Measurements from ENCODE around the gene TAC4. TPM values are rescaled to one million over a fixed set of nuclear protein-coding genes. Genes with fewer than 3 reads are reported as not detected.
A peak's percentile ranks its signal among the peaks of the same experiment; 100 is the strongest.

The TAC4 gene
- total and polyA plus RNA-seq, 4 experiments from 2014 or later, result not detected

DNA sequence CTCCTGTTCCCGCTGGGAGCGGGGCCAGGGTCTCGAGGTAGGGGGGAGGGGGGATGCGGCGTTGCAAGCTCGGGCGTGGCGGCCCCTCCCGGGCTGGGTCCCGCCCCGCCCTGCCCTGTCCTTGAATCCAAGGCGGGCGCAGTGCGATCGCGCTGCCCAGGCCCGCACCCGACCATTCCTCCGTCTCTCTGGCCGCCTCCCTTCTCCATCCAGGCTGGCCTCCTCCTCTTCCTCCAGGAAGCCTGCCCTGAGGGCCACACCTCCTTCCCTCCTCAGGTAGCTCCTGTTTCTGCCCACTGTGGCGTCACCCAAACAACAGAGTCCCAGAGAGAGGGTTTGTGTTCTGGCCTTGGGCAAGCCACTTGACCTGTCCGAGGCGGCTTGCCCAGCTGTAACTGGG lies 43.0 kb upstream of the TAC4 start:
- Mint-ChIP-seq H3K4me1 (no peaks in the 10 kb centered on the region), H3K27me3 (peaks cover 33 to 52% of the 10 kb centered on the region in 2 donors), H3K27ac (no peak overlapping the region), H3K36me3 (no peaks in the 10 kb centered on the region), H3K4me3 (no peak overlapping the region), H3K9me3 (no peaks in the 10 kb centered on the region)
- Histone ChIP-seq H3K9me3 (ENCODE audit: control insufficient read depth in 1 of 2, low read length in 2 of 2) (no peaks in the 10 kb centered on the region), H3K36me3 (ENCODE audit: insufficient read depth, low read length) (no peaks in the 10 kb centered on the region), H3K27ac (ENCODE audit: low read depth, low read length) (no peak overlapping the region), H3K27me3 (ENCODE audit: insufficient read depth, low read length) (peaks cover 14% of the 10 kb centered on the region), H3K4me1 (ENCODE audit: insufficient read depth, low read length) (no peaks in the 10 kb centered on the region), H3K4me3 (ENCODE audit: low read length in 2 of 2) (no peak overlapping the region)
- no peak for DNase-seq
- CTCF ChIA-PET (ENCODE audit: partially characterized antibody), result interaction anchor here (1.8 to 2.1 kb wide), 2 partner anchors 61 to 107 kb away, joined by 5 to 6 read pairs; no protein-coding TSS in a partner anchor
- POLR2A ChIA-PET (ENCODE audit: partially characterized antibody), result no interaction called here
- intact Hi-C loops (cut with micrococcal nuclease), result no loop called here

DNA sequence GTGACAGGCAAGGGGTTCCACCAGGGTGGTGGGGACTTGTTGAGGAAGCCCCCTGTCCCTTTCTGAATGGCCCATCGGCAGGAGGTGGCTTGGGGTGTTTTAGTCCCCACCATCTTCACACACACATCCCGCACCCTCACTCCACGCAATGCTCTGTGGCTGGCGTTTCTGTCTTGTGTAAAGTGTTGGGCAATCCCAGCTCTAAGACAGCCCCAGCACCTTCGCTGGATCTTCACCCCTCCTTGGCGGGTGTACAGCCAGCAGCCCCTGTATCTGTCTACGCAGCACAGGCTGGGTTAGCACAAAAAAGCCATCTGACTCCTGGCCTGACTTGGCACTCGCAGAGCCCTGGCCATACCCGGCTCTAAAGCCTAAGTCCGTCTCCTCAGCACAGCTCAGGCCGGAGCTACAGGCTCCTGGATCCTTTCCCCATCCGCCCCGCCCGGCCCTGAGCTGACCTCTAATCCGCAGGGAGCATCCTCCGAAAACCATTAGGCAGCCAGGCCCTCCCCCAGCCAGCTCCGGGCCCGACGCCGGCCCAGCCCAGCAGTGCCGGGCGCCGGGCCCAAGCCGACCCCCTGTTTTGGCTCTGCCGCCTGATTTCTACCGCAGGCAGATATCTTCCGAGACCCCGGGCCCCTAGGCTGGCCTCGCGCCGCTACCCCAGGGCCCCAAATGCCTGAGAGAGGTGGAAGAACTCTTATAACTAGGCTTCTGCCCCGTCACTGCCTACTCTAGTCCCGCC lies 42.4 kb upstream of the TAC4 start:
- H3K4me1 Mint-ChIP-seq, result no peaks in the 10 kb centered on the region
- no peaks in the 10 kb centered on the region for H3K9me3 Mint-ChIP-seq
- Histone ChIP-seq H3K36me3 (ENCODE audit: insufficient read depth, low read length) (no peaks in the 10 kb centered on the region), H3K27ac (ENCODE audit: low read depth, low read length) (no peak overlapping the region), H3K4me1 (ENCODE audit: insufficient read depth, low read length) (no peaks in the 10 kb centered on the region), H3K9me3 (ENCODE audit: control insufficient read depth in 1 of 2, low read length in 2 of 2) (no peaks in the 10 kb centered on the region), H3K27me3 (ENCODE audit: insufficient read depth, low read length) (peaks cover 14% of the 10 kb centered on the region), H3K4me3 (ENCODE audit: low read length in 2 of 2) (no peak overlapping the region)
- ChIA-PET CTCF (ENCODE audit: partially characterized antibody) (interaction anchor here (1.8 to 2.1 kb wide), 2 partner anchors 62 to 107 kb away, joined by 5 to 6 read pairs; no protein-coding TSS in a partner anchor), POLR2A (ENCODE audit: partially characterized antibody) (no interaction called here)
- H3K27ac Mint-ChIP-seq, result no peak overlapping the region
- H3K4me3 Mint-ChIP-seq, result no peak overlapping the region
- no peaks in the 10 kb centered on the region for H3K36me3 Mint-ChIP-seq
- no peak for DNase-seq
- peaks cover 35 to 50% of the 10 kb centered on the region in 2 donors for H3K27me3 Mint-ChIP-seq
- intact Hi-C loops (cut with micrococcal nuclease), result no loop called here

DNA sequence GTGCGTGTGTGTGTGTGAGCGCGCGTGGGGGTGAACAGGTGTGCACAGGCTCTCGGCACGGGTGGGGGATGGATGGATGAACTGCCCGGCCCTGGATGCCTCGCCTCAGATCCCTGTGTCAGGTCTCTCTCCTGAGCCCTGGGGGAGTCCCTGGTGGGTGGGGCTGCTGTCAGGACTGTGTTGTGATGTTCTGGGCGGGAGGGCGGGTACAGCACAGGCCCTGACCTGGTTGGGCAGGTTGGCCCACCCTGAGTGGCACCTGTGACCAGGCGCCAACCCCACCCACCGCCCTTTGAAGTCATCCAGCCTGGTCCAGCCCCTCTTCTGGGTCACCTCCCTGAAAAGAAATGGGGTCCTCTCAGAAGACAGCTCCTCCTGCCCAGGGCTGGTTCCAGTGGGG lies 41.6 kb upstream of the TAC4 start:
- Histone ChIP-seq H3K4me3 (ENCODE audit: low read length in 2 of 2) (no peak overlapping the region), H3K9me3 (ENCODE audit: control insufficient read depth in 1 of 2, low read length in 2 of 2) (no peaks in the 10 kb centered on the region), H3K27ac (ENCODE audit: low read depth, low read length) (no peak overlapping the region), H3K36me3 (ENCODE audit: insufficient read depth, low read length) (no peaks in the 10 kb centered on the region), H3K4me1 (ENCODE audit: insufficient read depth, low read length) (no peaks in the 10 kb centered on the region), H3K27me3 (ENCODE audit: insufficient read depth, low read length) (peaks cover 14% of the 10 kb centered on the region)
- Mint-ChIP-seq H3K9me3 (no peaks in the 10 kb centered on the region), H3K4me3 (no peak overlapping the region), H3K27me3 (peaks cover 31 to 46% of the 10 kb centered on the region in 2 donors), H3K27ac (no peak overlapping the region), H3K4me1 (no peaks in the 10 kb centered on the region), H3K36me3 (no peaks in the 10 kb centered on the region)
- intact Hi-C loops (cut with micrococcal nuclease), result no loop called here
- POLR2A ChIA-PET (ENCODE audit: partially characterized antibody), result no interaction called here
- CTCF ChIA-PET (ENCODE audit: partially characterized antibody), result interaction anchor here (1.8 to 2.1 kb wide), 2 partner anchors 63 to 108 kb away, joined by 5 to 6 read pairs; no protein-coding TSS in a partner anchor
- no peak for DNase-seq

DNA sequence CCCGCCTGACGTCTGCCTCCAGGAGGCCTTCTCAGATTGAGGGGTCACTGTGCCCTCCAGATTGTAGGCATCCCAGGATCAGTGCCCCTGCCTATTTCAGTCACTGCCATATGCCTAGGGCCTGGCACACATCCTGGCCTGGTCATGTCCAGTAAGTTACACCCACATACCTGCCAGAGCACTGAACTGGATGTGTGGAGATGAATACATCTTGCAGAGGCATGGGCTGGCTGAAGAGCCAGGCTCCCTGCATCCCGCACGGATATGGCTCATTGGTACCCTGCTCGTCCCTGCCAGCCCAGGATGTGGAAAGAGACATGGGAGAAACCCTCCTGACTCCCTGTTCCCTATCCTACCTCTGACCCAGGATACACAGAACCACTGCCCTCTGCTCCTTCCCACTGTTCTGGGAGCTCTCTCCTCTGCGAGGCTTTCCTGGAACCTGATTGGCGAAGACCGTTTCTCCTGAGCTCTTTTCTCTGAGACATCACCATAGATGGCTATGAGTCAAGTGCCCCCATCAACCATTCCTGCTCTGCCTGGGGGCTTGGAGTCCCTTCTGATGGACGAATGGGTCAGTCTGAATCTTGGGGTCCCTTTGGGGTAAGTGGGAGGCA lies 40.0 kb upstream of the TAC4 start:
- intact Hi-C loops (cut with micrococcal nuclease), result no loop called here
- H3K27me3 Mint-ChIP-seq, result peaks cover 30 to 43% of the 10 kb centered on the region in 2 donors
- no peaks in the 10 kb centered on the region for H3K9me3 ChIP-seq (ENCODE audit: control insufficient read depth in 1 of 2, low read length in 2 of 2)
- peaks cover 7% of the 10 kb centered on the region for H3K27me3 ChIP-seq (ENCODE audit: insufficient read depth, low read length)
- no peak overlapping the region for H3K27ac ChIP-seq (ENCODE audit: low read depth, low read length)
- no peaks in the 10 kb centered on the region for H3K4me1 ChIP-seq (ENCODE audit: insufficient read depth, low read length)
- no peaks in the 10 kb centered on the region for H3K4me1 Mint-ChIP-seq
- H3K4me3 Mint-ChIP-seq, result peak overlapping the region in 1 of 8 donors; percentile 16
- ChIA-PET POLR2A (ENCODE audit: partially characterized antibody) (no interaction called here), CTCF (ENCODE audit: partially characterized antibody) (interaction anchor here (1.1 kb wide), 1 partner anchor 109 kb away, joined by 4 read pairs; no protein-coding TSS in a partner anchor)
- no peaks in the 10 kb centered on the region for H3K36me3 Mint-ChIP-seq
- no peak overlapping the region for H3K4me3 ChIP-seq (ENCODE audit: low read length in 2 of 2)
- DNase-seq, result no peak
- H3K9me3 Mint-ChIP-seq, result no peaks in the 10 kb centered on the region
- no peak overlapping the region for H3K27ac Mint-ChIP-seq
- H3K36me3 ChIP-seq (ENCODE audit: insufficient read depth, low read length), result no peaks in the 10 kb centered on the region

DNA sequence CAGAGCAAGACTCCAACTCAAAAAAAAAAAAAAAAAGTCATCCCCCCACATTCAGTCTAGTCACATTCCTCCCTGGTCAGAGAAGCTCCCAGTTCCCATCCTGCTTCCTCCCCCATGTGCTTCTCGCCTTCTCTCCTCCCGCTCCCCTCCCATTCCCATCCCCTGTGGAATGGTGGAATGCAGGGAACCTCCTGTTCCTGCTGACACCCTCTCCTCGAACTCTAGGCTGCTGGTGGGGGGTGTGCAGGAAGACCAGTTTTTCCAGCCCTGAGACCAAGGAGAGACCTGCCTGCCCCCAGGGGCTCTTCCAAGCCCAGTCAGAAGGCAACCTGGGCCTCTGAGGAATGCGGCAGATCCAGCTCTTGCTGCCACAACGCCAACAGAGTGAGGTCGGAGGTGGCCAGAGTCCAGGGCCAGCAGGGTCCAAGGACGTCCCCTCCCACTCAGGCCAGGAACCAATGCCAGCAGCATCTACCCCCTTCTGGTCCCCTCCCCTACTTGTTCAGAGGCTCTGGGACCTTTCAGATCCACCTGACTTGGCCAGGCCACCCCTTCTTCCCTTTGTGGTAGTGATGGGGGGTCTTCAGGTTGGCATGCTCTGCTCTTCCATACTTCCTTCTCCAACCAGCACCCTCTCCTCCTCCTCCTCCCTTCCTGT lies 39.3 kb upstream of the TAC4 start:
- ChIA-PET CTCF (ENCODE audit: partially characterized antibody) (interaction anchor here (0.6 to 3.4 kb wide), 3 partner anchors 11 to 110 kb away, joined by 3 to 21 read pairs (median 4); partner anchors contain the start of gene DLX3), POLR2A (ENCODE audit: partially characterized antibody) (no interaction called here)
- no peaks in the 10 kb centered on the region for H3K36me3 Mint-ChIP-seq
- intact Hi-C loops (cut with micrococcal nuclease), result no loop called here
- H3K9me3 Mint-ChIP-seq, result no peaks in the 10 kb centered on the region
- Histone ChIP-seq H3K27ac (ENCODE audit: low read depth, low read length) (no peak overlapping the region), H3K27me3 (ENCODE audit: insufficient read depth, low read length) (peaks cover 7% of the 10 kb centered on the region), H3K36me3 (ENCODE audit: insufficient read depth, low read length) (no peaks in the 10 kb centered on the region), H3K9me3 (ENCODE audit: control insufficient read depth in 1 of 2, low read length in 2 of 2) (no peaks in the 10 kb centered on the region), H3K4me1 (ENCODE audit: insufficient read depth, low read length) (no peaks in the 10 kb centered on the region), H3K4me3 (ENCODE audit: low read length in 2 of 2) (no peak overlapping the region)
- no peak for DNase-seq
- H3K4me3 Mint-ChIP-seq, result no peak overlapping the region
- H3K27ac Mint-ChIP-seq, result no peak overlapping the region
- peaks cover 30 to 45% of the 10 kb centered on the region in 2 donors for H3K27me3 Mint-ChIP-seq
- H3K4me1 Mint-ChIP-seq, result no peaks in the 10 kb centered on the region

DNA sequence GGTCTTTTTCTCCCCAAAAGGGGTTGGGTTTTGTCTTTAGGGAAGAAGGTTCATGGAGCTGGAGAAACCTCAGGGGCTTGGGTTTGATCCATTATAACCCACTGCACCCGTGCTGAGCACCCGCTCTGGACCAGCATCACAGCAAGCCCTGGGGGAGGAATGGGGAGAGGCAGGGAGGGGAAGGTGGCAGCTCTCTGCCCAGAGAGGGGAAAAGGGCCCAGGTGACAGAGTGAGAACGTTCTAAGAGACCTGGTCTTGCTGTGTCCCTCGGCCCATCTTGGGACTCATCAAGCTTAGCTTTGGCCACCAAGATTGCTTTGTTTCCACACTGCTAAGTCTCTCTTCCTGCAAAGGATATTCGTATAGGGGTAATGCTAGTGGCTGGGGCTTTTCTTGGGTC lies 38.2 kb upstream of the TAC4 start:
- CTCF ChIA-PET (ENCODE audit: partially characterized antibody), result interaction anchor here (1.2 to 3.4 kb wide), 2 partner anchors 10 to 111 kb away, joined by 4 to 21 read pairs; no protein-coding TSS in a partner anchor
- POLR2A ChIA-PET (ENCODE audit: partially characterized antibody), result no interaction called here
- Mint-ChIP-seq H3K4me1 (no peaks in the 10 kb centered on the region), H3K9me3 (no peaks in the 10 kb centered on the region), H3K27me3 (peaks cover 20 to 37% of the 10 kb centered on the region in 2 donors), H3K27ac (no peak overlapping the region), H3K36me3 (no peaks in the 10 kb centered on the region), H3K4me3 (no peak overlapping the region)
- DNase-seq, result no peak
- Histone ChIP-seq H3K36me3 (ENCODE audit: insufficient read depth, low read length) (no peaks in the 10 kb centered on the region), H3K4me3 (ENCODE audit: low read length in 2 of 2) (no peak overlapping the region), H3K27ac (ENCODE audit: low read depth, low read length) (no peak overlapping the region), H3K4me1 (ENCODE audit: insufficient read depth, low read length) (peaks cover under 1% of the 10 kb centered on the region), H3K27me3 (ENCODE audit: insufficient read depth, low read length) (peaks cover 7% of the 10 kb centered on the region), H3K9me3 (ENCODE audit: control insufficient read depth in 1 of 2, low read length in 2 of 2) (no peaks in the 10 kb centered on the region)
- intact Hi-C loops (cut with micrococcal nuclease), result no loop called here

DNA sequence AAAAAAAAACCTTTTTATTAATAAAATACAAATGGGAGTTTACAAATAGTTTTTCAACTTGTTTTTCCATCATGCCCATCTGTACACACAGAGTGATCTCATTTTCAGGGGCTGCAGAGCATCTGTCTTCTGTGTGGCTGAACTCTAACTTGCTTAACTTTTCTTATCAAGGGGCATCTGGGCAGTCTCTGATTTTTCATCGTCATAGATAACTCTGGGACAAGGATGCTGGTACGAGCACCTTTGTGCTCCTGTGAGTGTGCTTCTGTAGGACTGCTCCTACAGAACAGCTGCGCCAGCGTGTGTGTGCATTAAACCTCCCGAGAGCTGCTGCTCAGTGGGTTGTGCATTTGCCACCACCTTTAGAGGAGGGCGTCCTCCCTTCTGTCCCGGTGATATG lies 34.6 kb upstream of the TAC4 start:
- POLR2A ChIA-PET (ENCODE audit: partially characterized antibody), result no interaction called here
- CTCF ChIA-PET (ENCODE audit: partially characterized antibody), result interaction anchor here (1.0 to 1.3 kb wide), 2 partner anchors 115 to 119 kb away, joined by 3 to 11 read pairs; no protein-coding TSS in a partner anchor
- Histone ChIP-seq H3K27ac (ENCODE audit: low read depth, low read length) (no peak overlapping the region), H3K36me3 (ENCODE audit: insufficient read depth, low read length) (no peaks in the 10 kb centered on the region), H3K27me3 (ENCODE audit: insufficient read depth, low read length) (peaks cover 18% of the 10 kb centered on the region), H3K4me1 (ENCODE audit: insufficient read depth, low read length) (peaks cover 10% of the 10 kb centered on the region), H3K9me3 (ENCODE audit: control insufficient read depth in 1 of 2, low read length in 2 of 2) (no peaks in the 10 kb centered on the region), H3K4me3 (ENCODE audit: low read length in 2 of 2) (no peak overlapping the region)
- intact Hi-C loops (cut with micrococcal nuclease), result loop anchor here (5.0 kb wide), 1 partner anchor 70 kb away; no protein-coding TSS in a partner anchor
- Mint-ChIP-seq H3K4me3 (no peak overlapping the region), H3K9me3 (no peaks in the 10 kb centered on the region), H3K4me1 (peaks cover 0 to 7% (median 1%) of the 10 kb centered on the region in 4 donors), H3K27ac (no peak overlapping the region), H3K36me3 (no peaks in the 10 kb centered on the region), H3K27me3 (peaks cover 29 to 46% of the 10 kb centered on the region in 2 donors)
- DNase-seq, result no peak

Data from CD4-positive, alpha-beta memory T cell (primary cell).